ENCODE measurements around the gene GLT8D2. TPM values are rescaled to one million over a fixed set of nuclear protein-coding genes. Genes with fewer than 3 reads are reported as not detected.

GLT8D2 gene, protein sequence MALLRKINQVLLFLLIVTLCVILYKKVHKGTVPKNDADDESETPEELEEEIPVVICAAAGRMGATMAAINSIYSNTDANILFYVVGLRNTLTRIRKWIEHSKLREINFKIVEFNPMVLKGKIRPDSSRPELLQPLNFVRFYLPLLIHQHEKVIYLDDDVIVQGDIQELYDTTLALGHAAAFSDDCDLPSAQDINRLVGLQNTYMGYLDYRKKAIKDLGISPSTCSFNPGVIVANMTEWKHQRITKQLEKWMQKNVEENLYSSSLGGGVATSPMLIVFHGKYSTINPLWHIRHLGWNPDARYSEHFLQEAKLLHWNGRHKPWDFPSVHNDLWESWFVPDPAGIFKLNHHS
- total RNA-seq, result 51.2 and 82.3 TPM in 2 replicates

DNA sequence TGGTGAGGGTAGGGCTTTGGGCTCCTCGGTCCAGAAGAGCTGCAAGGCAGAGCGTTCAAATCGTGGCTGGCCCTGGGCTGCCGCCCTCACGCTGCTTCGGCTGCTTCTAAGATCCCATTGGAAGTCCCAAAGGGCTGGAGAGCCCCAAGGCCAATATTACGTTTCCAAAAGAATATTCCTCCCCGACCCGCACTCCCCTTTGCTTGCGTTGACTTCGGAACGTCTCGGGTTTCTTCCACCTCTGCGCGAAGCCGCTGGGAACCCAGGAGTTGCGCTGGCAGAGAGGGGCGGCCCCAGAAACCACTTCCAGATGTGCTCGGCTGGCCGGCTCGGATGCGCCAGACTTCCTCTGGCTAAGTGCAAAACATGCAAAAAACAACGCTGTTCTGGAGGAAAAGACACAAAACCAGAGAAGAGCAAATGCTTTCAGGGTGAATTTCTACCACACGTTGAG, at the start of gene GLT8D2:
GLT8D2 (minus strand) TSS at position 285 of the 454 bp plus-strand sequence. CDS start 30,539 bp downstream, outside the sequence.

DNA sequence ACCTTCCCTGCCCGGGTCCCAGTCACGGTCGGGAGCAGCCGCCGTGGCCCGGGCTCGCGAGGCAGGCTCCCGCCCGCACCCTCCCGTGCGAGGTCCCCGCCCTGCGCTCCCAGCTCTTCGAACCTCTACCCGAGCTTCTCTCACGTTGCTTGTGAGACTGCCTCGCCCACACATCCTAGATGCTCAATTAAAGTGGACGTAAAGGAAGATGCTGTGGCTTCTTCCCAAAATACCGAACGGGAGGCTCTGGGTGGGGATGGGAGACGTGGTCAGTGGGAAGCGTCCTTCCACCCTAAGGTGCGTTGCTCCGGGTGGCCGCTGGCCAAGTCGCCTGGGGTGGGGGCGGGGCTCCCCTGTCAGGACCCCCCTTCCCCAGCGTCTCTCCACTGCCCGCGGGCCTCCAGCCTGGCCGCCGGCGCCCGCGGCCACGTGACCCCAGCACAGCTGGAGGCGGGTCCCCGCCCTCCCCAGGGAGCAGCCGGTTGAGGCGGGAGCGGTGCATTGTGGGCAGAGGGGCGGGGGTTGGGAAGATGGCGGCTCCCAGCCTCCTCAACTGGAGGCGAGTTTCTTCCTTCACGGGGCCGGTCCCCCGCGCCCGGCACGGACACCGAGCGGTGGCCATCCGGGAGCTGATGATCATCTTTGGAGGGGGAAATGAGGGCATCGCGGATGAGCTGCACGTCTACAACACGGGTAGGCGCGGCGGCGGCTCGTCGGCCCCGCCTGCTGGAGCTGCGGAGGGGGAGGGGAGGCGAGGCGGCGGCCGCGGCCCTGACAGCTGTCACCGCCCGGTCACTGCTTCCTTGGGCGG, 14.2 kb upstream of the GLT8D2 start, which contains the start of gene HCFC2:
HCFC2 (plus strand) TSS at position 501 of the 811 bp plus-strand sequence; CDS start at position 531, 30 bp downstream.

DNA sequence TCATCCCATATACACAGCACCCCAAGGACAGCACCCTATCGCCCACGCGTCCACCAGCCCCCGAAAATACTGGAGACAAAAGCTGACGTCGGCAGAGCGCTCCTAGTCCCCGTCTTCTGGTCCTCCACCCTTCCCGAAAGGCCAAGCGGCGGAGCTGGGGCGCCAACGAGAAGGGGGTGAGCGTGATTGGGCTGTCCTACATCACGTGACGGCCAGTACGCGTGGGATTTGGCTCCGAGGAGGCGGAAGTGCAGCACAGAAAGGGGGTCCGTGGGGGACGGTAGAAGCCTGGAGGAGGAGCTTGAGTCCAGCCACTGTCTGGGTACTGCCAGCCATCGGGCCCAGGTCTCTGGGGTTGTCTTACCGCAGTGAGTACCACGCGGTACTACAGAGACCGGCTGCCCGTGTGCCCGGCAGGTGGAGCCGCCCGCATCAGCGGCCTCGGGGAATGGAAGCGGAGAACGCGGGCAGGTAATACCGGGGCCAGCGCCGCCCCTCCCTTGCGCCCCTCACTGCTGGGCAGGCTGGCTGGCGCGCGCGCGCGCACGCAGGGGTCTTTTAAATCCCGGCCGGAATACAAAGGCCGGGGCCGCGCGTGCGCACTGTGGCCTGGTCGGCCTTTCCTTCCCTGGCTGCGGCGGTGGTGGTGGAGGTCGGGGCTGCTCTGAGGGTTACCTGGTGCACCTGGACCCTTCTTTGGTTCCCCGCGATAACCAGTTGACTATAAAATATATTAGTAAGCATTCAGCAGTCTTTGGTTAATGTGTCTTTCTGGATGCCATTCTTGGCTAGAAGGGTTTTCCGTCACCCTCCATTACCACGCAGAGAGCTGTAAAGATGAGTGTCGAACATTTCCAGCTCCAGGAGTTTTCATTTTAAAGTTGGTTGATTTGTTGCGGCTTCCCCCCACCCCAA, 84.1 kb downstream of the GLT8D2 start, which contains the start of gene TDG:
TDG (plus strand) TSS at position 283 of the 915 bp plus-strand sequence; CDS start at position 449, 166 bp downstream.

Other genes with a start within 250 kb of the GLT8D2 start
- 3.9 and 6.0 TPM in 2 replicates for gene NT5DC3, start 209.0 kb downstream of the GLT8D2 start, total RNA-seq
- gene HSP90B1, start 119.8 kb downstream of the GLT8D2 start, total RNA-seq, result 412 and 615 TPM in 2 replicates
- 11.7 and 15.3 TPM in 2 replicates for gene TDG, start 84.3 kb downstream of the GLT8D2 start, total RNA-seq
- 23.2 and 23.8 TPM in 2 replicates for gene HCFC2, start 14.3 kb upstream of the GLT8D2 start, total RNA-seq
- 25.4 and 30.9 TPM in 2 replicates for gene NFYB, start 88.0 kb upstream of the GLT8D2 start, total RNA-seq
- 472 and 577 TPM in 2 replicates for gene TXNRD1, start 165.6 kb upstream of the GLT8D2 start, total RNA-seq